ENCODE data around the gene LITAF. TPM values are rescaled to one million over a fixed set of nuclear protein-coding genes. Genes with fewer than 3 reads are reported as not detected.

The LITAF gene
- total RNA-seq, 4 donors from 2014 or later: 101 to 136 (median 112) TPM

GRCh38 chr16:11497851-11498289 lies 88.8 kb downstream of the LITAF start:
- no peaks in the 10 kb centered on the region for H3K27me3 ChIP-seq
- H3K4me3 ChIP-seq (replicated peaks in 1 of 3): no peak overlapping the region
- TF ChIP-seq POLR2A (IDR thresholded peaks at IDR 0.05) (no peak), CTCF (IDR thresholded peaks at IDR 0.05) (no peak)
- peaks cover 13 to 45% of the 10 kb centered on the region in 2 donors for H3K4me1 ChIP-seq
- H3K27ac ChIP-seq: peak overlapping the region; percentile 92 to 96 (median 95)
- 43 to 44% methylated on average over 5 of the region's 5 CpGs for WGBS, 2 donors
- peak; percentile 41 to 49 for DNase-seq
- intact Hi-C loops (cut with DNase I): no loop called here
- H3K36me3 ChIP-seq: no peaks in the 10 kb centered on the region
- H3K9me3 ChIP-seq: no peaks in the 10 kb centered on the region

Other genes with a start within 250 kb of the LITAF start
- gene RMI2, start 241.5 kb downstream of the LITAF start, total RNA-seq: 1 to 10 TPM in 3 of 4 donors, not detected in 1; 2.5 to 2.8 (median 2.6) TPM
- gene SNN, start 81.5 kb upstream of the LITAF start, total RNA-seq: 10 to 100 TPM; 31.5 to 50.6 (median 36.3) TPM
- 100 to 1,000 TPM in 3 of 4 donors, 10 to 100 TPM in 1; 77.3 to 135 (median 115) TPM for gene TXNDC11, start 155.9 kb upstream of the LITAF start, total RNA-seq
- 100 to 1,000 TPM in 1 of 4 donors, 10 to 100 TPM in 3; 48.9 to 105 (median 62.7) TPM for gene ZC3H7A, start 210.3 kb upstream of the LITAF start, total RNA-seq